NCI-H2107 treated with DMSO at 0.1 percent for 48 hours (cell line): ENCODE data around the gene GPR183.
"Not testable (repeated sequence)": the region's sequence is repeated elsewhere in the genome, so short reads cannot be mapped to it uniquely, and the experiment has no call there.

Experiments used
- DNase-seq: peaks from one replicate; lab custom pipeline; 2025; ENCODE audit not compliant: unreplicated experiment; lab: John Stamatoyannopoulos, UW

The GPR183 gene

DNA sequence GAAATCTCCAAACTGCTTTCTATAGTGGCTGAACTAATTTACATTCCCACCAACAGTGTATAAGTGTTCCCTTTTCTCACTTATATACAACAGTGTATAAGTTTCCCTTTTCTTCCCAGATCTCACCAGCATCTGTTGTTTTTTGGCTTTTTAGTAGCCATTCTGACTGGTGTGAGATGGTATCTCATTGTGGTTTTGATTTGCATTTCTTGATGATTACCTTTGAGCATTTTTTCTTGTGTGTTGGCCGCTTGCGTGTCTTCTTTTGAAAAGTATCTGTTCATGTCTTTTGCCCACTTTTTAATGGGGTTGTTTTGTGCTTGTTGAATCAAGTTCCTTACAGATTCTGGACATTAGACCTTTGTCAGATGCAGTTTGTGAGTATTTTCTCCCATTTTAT lies 57.6 kb downstream of the GPR183 start:
- DNase-seq, result not testable (repeated sequence)

DNA sequence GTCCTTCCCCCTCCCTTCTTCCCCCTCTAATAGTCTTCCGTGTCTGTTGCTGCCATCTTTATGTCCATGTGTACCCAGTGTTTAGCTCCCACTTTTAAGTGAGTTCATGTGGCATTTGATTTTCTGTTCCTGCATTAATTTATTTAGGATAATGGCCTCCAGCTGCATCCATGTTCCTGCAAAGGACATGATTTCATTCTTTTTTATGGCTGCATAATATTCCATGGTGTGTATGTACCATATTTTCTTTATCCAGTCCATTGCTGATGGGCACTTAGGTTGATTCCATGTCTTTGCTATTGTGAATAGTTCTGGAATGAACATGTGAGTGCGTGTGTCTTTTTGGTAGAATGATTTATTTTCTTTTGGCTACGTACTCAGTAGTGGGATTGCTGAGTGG lies 58.0 kb downstream of the GPR183 start:
- DNase-seq, result not testable (repeated sequence)

DNA sequence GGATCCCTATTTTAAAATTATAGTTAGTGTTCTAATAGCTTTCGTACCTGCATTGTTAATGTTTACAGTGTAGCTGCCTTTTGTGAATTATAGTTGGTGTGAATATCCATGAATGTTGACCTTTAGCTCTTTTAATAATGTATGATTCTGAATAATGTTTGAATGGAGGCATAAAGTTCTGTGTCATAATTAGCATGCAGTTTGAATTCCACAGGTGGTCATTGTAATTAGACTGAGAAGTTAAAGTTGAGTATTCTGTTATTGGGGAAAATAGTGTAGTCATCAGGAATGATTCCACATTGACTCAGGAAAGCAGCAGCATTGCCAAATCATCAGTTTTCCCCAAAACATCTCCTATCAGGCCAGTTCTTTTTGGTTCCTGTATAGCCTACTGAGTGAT lies 61.1 kb downstream of the GPR183 start:
- no peak for DNase-seq
